Tibial nerve (tissue), 4 donors: ENCODE measurements around the gene SPDYE1. TPM values are rescaled to one million over a fixed set of nuclear protein-coding genes. Genes with fewer than 3 reads are reported as not detected.

ENCODE experiments used
- DNase-seq, 2 donors: peaks; one replicate each; pipeline ENCODE4 v3.0.0-alpha.2; 2019; ENCODE audit warnings: low spot score in 2 of 2
- H3K27ac ChIP-seq, 4 donors: fragments of 200-600 bp; sonication (generic) in 3 of 4; one replicate each; pipeline ENCODE4 v1.5.1; 2017 to 2019; ENCODE audit warnings: mild to moderate bottlenecking in 1 of 4
- H3K27me3 ChIP-seq, 2 donors: fragments of 200-600 bp; sonication (generic) in 1 of 2; one replicate each; pipeline versions ENCODE4 v1.5.1 to v1.6.0; 2017 to 2019
- H3K36me3 ChIP-seq, 3 donors: fragments of 200-600 bp; sonication (generic); one replicate each; pipeline ENCODE4 v1.5.1; 2018 to 2019
- H3K4me1 ChIP-seq, 4 donors: fragments of 200-600 bp; sonication (generic) in 3 of 4; one replicate each; pipeline ENCODE4 v1.5.1; 2017 to 2019
- H3K4me3 ChIP-seq, 4 donors: fragments of 200-600 bp; sonication (generic) in 3 of 4; one replicate each; pipeline ENCODE4 v1.5.1; 2017 to 2019; ENCODE audit warnings: mild to moderate bottlenecking in 1 of 4, moderate library complexity in 1 of 4
- H3K9me3 ChIP-seq, 4 donors: fragments of 200-600 bp; sonication (generic) in 3 of 4; one replicate each; pipeline ENCODE4 v1.5.1; 2017 to 2019
- EP300 ChIP-seq, 2 donors: sonication (generic); formaldehyde crosslinking; IDR thresholded peaks; one replicate each; pipeline ENCODE4 v1.6.1; 2017; ENCODE audit warnings: antibody characterized with exemption in 2 of 2, mild to moderate bottlenecking in 1 of 2
- POLR2A ChIP-seq, 2 donors: fragments of 450-650 bp; IDR thresholded peaks; one replicate each; pipeline ENCODE4 v1.6.1; 2017; ENCODE audit warnings: antibody characterized with exemption in 2 of 2, mild to moderate bottlenecking in 2 of 2, moderate library complexity in 2 of 2
- WGBS, 2 donors: methylation state at CpG; one replicate each; pipeline ENCODE4 v1.1.5; 2018; 5-methylcytosine and 5-hydroxymethylcytosine counted together
- total RNA-seq, 4 donors: library from RNA; depleted of rRNA; stranded (reverse); fragments of >200 nt; gene quantifications; one replicate each; pipeline ENCODE4 v1.1.0, GENCODE V29; 2016
- TF ChIP-seq, protein P1 (sequence below), 5 experiments: fragments of 200-600 bp in 3 of 5; fragments of 450-650 bp in 2 of 5; sonication (generic) in 3 of 5; IDR thresholded peaks; one replicate each; pipeline ENCODE4 v1.5.1; 2016 to 2019; ENCODE audit warnings: antibody characterized with exemption in 5 of 5, mild to moderate bottlenecking in 3 of 5, moderate library complexity in 2 of 5

The SPDYE1 gene
- total RNA-seq, 4 donors from 2014 or later: not detected

- DNase-seq: peak; percentile 86 to 89
- H3K27ac ChIP-seq: peak within 1 kb of the TSS; percentile 70 to 93 (median 89)
- peaks cover 0 to 13% (median 0%) of the 10 kb centered on the region in 3 donors for H3K36me3 ChIP-seq
- no peaks in the 10 kb centered on the region for H3K9me3 ChIP-seq
- H3K27me3 ChIP-seq: no peaks in the 10 kb centered on the region
- TF ChIP-seq, protein P1, sequence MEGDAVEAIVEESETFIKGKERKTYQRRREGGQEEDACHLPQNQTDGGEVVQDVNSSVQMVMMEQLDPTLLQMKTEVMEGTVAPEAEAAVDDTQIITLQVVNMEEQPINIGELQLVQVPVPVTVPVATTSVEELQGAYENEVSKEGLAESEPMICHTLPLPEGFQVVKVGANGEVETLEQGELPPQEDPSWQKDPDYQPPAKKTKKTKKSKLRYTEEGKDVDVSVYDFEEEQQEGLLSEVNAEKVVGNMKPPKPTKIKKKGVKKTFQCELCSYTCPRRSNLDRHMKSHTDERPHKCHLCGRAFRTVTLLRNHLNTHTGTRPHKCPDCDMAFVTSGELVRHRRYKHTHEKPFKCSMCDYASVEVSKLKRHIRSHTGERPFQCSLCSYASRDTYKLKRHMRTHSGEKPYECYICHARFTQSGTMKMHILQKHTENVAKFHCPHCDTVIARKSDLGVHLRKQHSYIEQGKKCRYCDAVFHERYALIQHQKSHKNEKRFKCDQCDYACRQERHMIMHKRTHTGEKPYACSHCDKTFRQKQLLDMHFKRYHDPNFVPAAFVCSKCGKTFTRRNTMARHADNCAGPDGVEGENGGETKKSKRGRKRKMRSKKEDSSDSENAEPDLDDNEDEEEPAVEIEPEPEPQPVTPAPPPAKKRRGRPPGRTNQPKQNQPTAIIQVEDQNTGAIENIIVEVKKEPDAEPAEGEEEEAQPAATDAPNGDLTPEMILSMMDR (IDR thresholded peaks at IDR 0.05): peak in 1 of 5 experiments; percentile 13
- peak; percentile 27 to 95 for TF ChIP-seq EP300 (IDR thresholded peaks at IDR 0.05)
- TF ChIP-seq POLR2A (IDR thresholded peaks at IDR 0.05): peak; percentile 62 to 80
- peak within 1 kb of the TSS; percentile 74 to 98 (median 85) for H3K4me3 ChIP-seq
- WGBS, 2 donors: 0% methylated on average over 32 to 42 of the region's 74 CpGs
- peaks cover 0 to 51% (median 20%) of the 10 kb centered on the region in 4 donors for H3K4me1 ChIP-seq
These were observed 46.9 kb downstream of the SPDYE1 start, which contains the start of gene DBNL for GRCh38 chr7:44044315-44045225. Gene DBNL, plus strand, starts transcription at chr7:44044702. Its CDS starts 36 bp downstream, at chr7:44044738.

DNA sequence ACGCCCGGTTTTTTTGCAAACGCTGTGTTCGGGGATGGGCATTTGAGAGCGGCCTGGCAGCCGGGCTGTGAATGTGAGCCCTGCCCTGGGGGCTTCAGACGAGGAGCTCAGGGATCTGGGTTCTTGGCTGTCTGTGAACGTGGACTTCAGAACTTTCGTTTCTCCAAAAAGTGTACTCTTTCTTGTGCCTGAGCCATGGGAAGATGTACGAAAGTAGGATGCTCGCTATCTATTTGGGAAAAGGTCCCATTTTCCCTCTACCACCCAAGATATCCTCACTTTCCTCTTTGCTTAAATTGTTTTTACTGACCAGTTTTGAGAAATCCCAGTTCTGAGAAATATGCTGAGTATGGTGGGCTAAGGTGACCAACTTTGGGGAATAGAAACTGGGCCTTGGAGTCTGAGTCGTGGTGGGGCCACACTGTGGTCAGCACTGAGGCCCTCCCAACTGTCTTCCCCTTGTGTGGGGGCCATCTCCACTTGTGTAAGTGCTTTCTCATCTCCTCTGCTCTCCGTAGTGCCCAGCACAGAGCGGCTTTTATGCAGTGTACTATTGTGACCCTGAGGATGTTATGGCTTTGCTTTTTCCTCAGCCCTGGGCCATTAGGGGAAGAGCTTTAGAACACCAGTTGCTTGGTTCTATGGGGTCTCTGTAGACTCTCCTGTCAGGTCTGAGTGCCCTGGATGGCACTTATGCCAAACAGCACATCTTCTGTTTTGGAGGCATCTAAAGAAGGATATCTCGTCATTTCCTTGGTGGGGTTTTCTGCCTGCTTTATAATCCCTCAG lies 47.7 kb downstream of the SPDYE1 start:
- no peaks in the 10 kb centered on the region for H3K9me3 ChIP-seq
- no peak for DNase-seq
- peaks cover 0 to 51% (median 20%) of the 10 kb centered on the region in 4 donors for H3K4me1 ChIP-seq
- no peaks in the 10 kb centered on the region for H3K27me3 ChIP-seq
- H3K27ac ChIP-seq: peak overlapping the region; percentile 70 to 93 (median 89)
- H3K36me3 ChIP-seq: peaks cover 0 to 22% (median 6%) of the 10 kb centered on the region in 3 donors
- TF ChIP-seq POLR2A (IDR thresholded peaks at IDR 0.05) (no peak), EP300 (IDR thresholded peaks at IDR 0.05) (no peak)
- TF ChIP-seq, protein P1 (IDR thresholded peaks at IDR 0.05): no peak
- peak overlapping the region; percentile 74 to 98 (median 85) for H3K4me3 ChIP-seq
- WGBS, 2 donors: 18 to 19% methylated on average over 14 to 15 of the region's 15 CpGs

GRCh38 chr7:44046321-44047061 lies 48.8 kb downstream of the SPDYE1 start:
- TF ChIP-seq EP300 (IDR thresholded peaks at IDR 0.05) (no peak), POLR2A (IDR thresholded peaks at IDR 0.05) (no peak)
- TF ChIP-seq, protein P1 (IDR thresholded peaks at IDR 0.05): no peak
- no peak overlapping the region for H3K4me3 ChIP-seq
- no peak for DNase-seq
- H3K27ac ChIP-seq: peak overlapping the region in 1 of 4 donors; percentile 22
- no peaks in the 10 kb centered on the region for H3K27me3 ChIP-seq
- no peaks in the 10 kb centered on the region for H3K9me3 ChIP-seq
- peaks cover 2 to 32% (median 10%) of the 10 kb centered on the region in 3 donors for H3K36me3 ChIP-seq
- 69 to 79% methylated on average over 8 of the region's 8 CpGs for WGBS, 2 donors
- H3K4me1 ChIP-seq: peaks cover 0 to 47% (median 20%) of the 10 kb centered on the region in 4 donors

DNA sequence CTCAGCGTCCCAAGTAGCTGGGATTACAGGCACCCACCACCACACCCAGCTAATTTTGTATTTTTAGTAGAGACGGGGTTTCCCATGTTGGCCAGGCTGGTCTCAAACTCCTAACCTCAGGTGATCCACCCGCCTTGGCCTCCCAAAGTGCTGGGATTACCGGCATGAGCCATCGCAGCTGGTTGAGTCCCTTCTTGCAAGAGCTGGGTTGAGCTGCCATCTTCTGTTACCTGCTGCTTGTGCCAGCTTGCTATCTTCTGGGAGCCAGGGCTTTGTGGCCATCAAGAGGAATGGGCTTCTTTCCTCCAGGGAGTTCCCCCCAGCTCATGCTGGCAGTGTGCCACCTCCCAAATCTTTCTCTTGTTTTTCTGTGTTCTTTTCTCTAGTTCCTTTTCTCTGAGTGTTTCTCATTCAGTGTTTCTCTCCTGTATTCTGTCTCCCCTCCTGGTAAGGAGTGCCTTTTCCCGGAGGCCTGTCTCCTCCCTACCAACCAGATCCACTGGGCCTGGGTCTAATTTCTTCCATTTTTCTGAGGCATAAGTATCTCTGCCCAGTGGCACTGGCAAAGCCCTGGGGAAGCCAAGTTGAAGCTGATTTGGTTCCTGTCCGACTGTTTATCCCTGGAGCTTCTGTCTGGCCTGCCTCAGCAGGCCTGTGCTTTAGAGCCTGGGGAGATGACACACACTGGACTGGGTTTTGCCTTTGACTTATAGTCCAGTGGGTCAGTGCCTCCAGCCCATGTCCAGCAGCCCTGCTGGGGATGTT lies 50.5 kb downstream of the SPDYE1 start:
- DNase-seq: no peak
- TF ChIP-seq POLR2A (IDR thresholded peaks at IDR 0.05) (no peak), EP300 (IDR thresholded peaks at IDR 0.05) (no peak)
- TF ChIP-seq, protein P1 (IDR thresholded peaks at IDR 0.05): no peak
- H3K27me3 ChIP-seq: no peaks in the 10 kb centered on the region
- WGBS, 2 donors: 85 to 95% methylated on average over 7 of the region's 7 CpGs
- peaks cover 6 to 50% (median 14%) of the 10 kb centered on the region in 3 donors for H3K36me3 ChIP-seq
- no peak overlapping the region for H3K27ac ChIP-seq
- H3K9me3 ChIP-seq: no peaks in the 10 kb centered on the region
- no peak overlapping the region for H3K4me3 ChIP-seq
- H3K4me1 ChIP-seq: peaks cover 0 to 47% (median 20%) of the 10 kb centered on the region in 4 donors
